ENCODE measurements around the gene ARTN. TPM values are rescaled to one million over a fixed set of nuclear protein-coding genes. Genes with fewer than 3 reads are reported as not detected.

Gene ARTN
- total RNA-seq, 1 experiment from 2014 or later, result 10.6 TPM

GRCh38 chr1:43908858-43909257 is 24.7 kb upstream of the ARTN start:
- H3K4me3 Mint-ChIP-seq, result no peak overlapping the region
- no peak overlapping the region for H2BK15ac ChIP-seq (ENCODE audit: low read depth, low read length)
- H3K27ac ChIP-seq (ENCODE audit: insufficient read length, low read depth, low read length), result no peak overlapping the region
- no peak overlapping the region for H3T11ph ChIP-seq (ENCODE audit: low read length)
- no peak overlapping the region for H3K14ac ChIP-seq (ENCODE audit: insufficient read depth, low read length)
- no peak overlapping the region for H3K4me2 ChIP-seq (ENCODE audit: insufficient read depth, insufficient read length, low read length)
- H3K56ac ChIP-seq (ENCODE audit: insufficient read length, low read depth, low read length), result no peak overlapping the region
- H4K20me1 ChIP-seq (ENCODE audit: control insufficient read depth, insufficient read depth, insufficient read length), result no peaks in the 10 kb centered on the region
- H3K36me3 Mint-ChIP-seq (ENCODE audit: insufficient read depth in 1 of 3, low read depth in 3 of 3), result no peaks in the 10 kb centered on the region
- no peak overlapping the region for H4K91ac ChIP-seq (ENCODE audit: insufficient read length, low read depth, low read length)
- H3K4ac ChIP-seq (ENCODE audit: low read depth, low read length), result no peak overlapping the region
- H3K4me1 ChIP-seq (ENCODE audit: insufficient read depth, low read length), result peaks cover 11% of the 10 kb centered on the region
- H3K23me2 ChIP-seq (ENCODE audit: insufficient read length, low read depth, low read length, poor library complexity, severe bottlenecking), result no peaks in the 10 kb centered on the region
- H2BK5ac ChIP-seq (ENCODE audit: insufficient read length, low read length), result no peak overlapping the region
- no peak overlapping the region for H4K5ac ChIP-seq (ENCODE audit: insufficient read length, low read depth, low read length)
- H2AK5ac ChIP-seq (ENCODE audit: insufficient read length, low read length), result no peak overlapping the region
- H3K27me3 ChIP-seq (ENCODE audit: insufficient read depth, low read length), result no peaks in the 10 kb centered on the region
- H2AFZ ChIP-seq (ENCODE audit: low read length), result no peak overlapping the region
- no peak for DNase-seq
- H3K9ac ChIP-seq (ENCODE audit: extremely low read depth, insufficient read length, low read length), result no peak overlapping the region
- no peaks in the 10 kb centered on the region for H3K79me1 ChIP-seq (ENCODE audit: insufficient read depth, low read depth, low read length, poor library complexity, severe bottlenecking)
- H3K79me2 ChIP-seq (ENCODE audit: insufficient read depth, low read length), result no peaks in the 10 kb centered on the region
- TF ChIP-seq CTCF (conservative IDR thresholded peaks at IDR 0.05), result peak; percentile 48; the same call in 2 of the 3 replicates
- WGBS (ENCODE audit: extremely low coverage, insufficient read length, low lambda C conversion rate), result no CpG with 5 or more reads among the region's 5 CpGs
- no peaks in the 10 kb centered on the region for H3K9me3 ChIP-seq (ENCODE audit: control insufficient read depth, low read depth, low read length)
- H4K8ac ChIP-seq (replicated peaks; ENCODE audit: insufficient read length, low read depth, low read length), result no peak overlapping the region
- peaks cover 21 to 23% of the 10 kb centered on the region in 2 experiments for H3K4me1 Mint-ChIP-seq
- H3K18ac ChIP-seq (ENCODE audit: insufficient read length, low read depth, low read length), result no peak overlapping the region
- H3K9me3 Mint-ChIP-seq, result no peaks in the 10 kb centered on the region
- peak overlapping the region in 1 of 3 experiments; percentile 1; a peak in 1 of 7 replicates for H3K27ac Mint-ChIP-seq
- H3K27me3 Mint-ChIP-seq (ENCODE audit: low read depth), result peaks cover 5% of the 10 kb centered on the region
- H2BK20ac ChIP-seq (ENCODE audit: low read depth, low read length, poor library complexity, severe bottlenecking), result no peak overlapping the region
- no peak overlapping the region for H3K23ac ChIP-seq (ENCODE audit: insufficient read length, low read depth, low read length)
- H2BK12ac ChIP-seq (ENCODE audit: insufficient read length, low read depth, low read length), result no peak overlapping the region
- no peak overlapping the region for H2BK120ac ChIP-seq (ENCODE audit: low read depth, low read length, poor library complexity, severe bottlenecking)
